GM12878 (cell line): ENCODE results near the gene ERBB3. TPM values are rescaled to one million over a fixed set of nuclear protein-coding genes. Genes with fewer than 3 reads are reported as not detected.

Experiments
- ATF7 ChIP-seq: fragments of 450-650 bp; IDR thresholded peaks from 2 replicates; pipeline ENCODE4 v1.6.1; 2016; ENCODE audit warnings: low read depth, mild to moderate bottlenecking
- CHD2 ChIP-seq: IDR thresholded peaks from 2 replicates; pipeline ENCODE4 v1.6.1; 2011; ENCODE audit warnings: low read depth, low read length, improper control_type of control experiment, borderline replicate concordance
- EED ChIP-seq: sonication (generic); IDR thresholded peaks from 2 replicates; pipeline ENCODE4 v1.6.1; 2016; ENCODE audit warnings: antibody characterized with exemption, low read depth
- FOXM1 ChIP-seq: IDR thresholded peaks from 2 replicates; pipeline ENCODE4 v1.6.1; 2012; ENCODE audit warnings: low read depth, mild to moderate bottlenecking, inconsistent platforms, low read length, moderate library complexity
- HDGF ChIP-seq: fragments of 450-650 bp; IDR thresholded peaks from 2 replicates; pipeline ENCODE4 v1.6.1; 2016; ENCODE audit warnings: antibody characterized with exemption
- IKZF2 ChIP-seq, 2 experiments: fragments of 450-650 bp; IDR thresholded peaks; 2 replicates each; pipeline ENCODE4 v1.6.1; 2017; ENCODE audit warnings: mild to moderate bottlenecking in 2 of 2, moderate library complexity in 2 of 2
- JUNB ChIP-seq: IDR thresholded peaks from 2 replicates; pipeline ENCODE4 v1.6.1; 2016; ENCODE audit warnings: antibody characterized with exemption, mild to moderate bottlenecking
- NBN ChIP-seq: fragments of 450-650 bp; IDR thresholded peaks from 2 replicates; pipeline ENCODE4 v1.6.1; 2016
- NFIC ChIP-seq: IDR thresholded peaks from 2 replicates; pipeline ENCODE4 v1.6.1; 2012; ENCODE audit warnings: low read depth, mild to moderate bottlenecking, inconsistent platforms, low read length, moderate library complexity
- NFXL1 ChIP-seq: fragments of 450-650 bp; IDR thresholded peaks from 2 replicates; pipeline ENCODE4 v1.6.1; 2017; ENCODE audit warnings: antibody characterized with exemption, mild to moderate bottlenecking, borderline replicate concordance
- NFYB ChIP-seq: IDR thresholded peaks from 2 replicates; pipeline ENCODE4 v1.6.1; 2011; ENCODE audit warnings: low read depth, mild to moderate bottlenecking, low read length, improper control_type of control experiment, moderate library complexity; ENCODE audit not compliant: insufficient read depth
- POLR2A ChIP-seq: IDR thresholded peaks from 2 replicates; pipeline ENCODE4 v1.6.1; 2011; ENCODE audit warnings: low read depth, mild to moderate bottlenecking, low read length
- RAD21 ChIP-seq: IDR thresholded peaks from 2 replicates; pipeline ENCODE4 v1.6.1; 2011; ENCODE audit warnings: mild to moderate bottlenecking, low read depth, low read length, moderate library complexity; ENCODE audit not compliant: insufficient read depth
- RBBP5 ChIP-seq: fragments of 200-600 bp; sonication (generic); conservative IDR thresholded peaks from 2 replicates; pipeline ENCODE4 v1.6.1; 2016
- SMARCA5 ChIP-seq: fragments of 450-650 bp; IDR thresholded peaks from 2 replicates; pipeline ENCODE4 v1.6.1; 2017; ENCODE audit warnings: mild to moderate bottlenecking
- TAF1 ChIP-seq: IDR thresholded peaks from 2 replicates; pipeline ENCODE4 v1.6.1; 2011; ENCODE audit warnings: mild to moderate bottlenecking, low read depth, low read length, borderline replicate concordance
- TCF3 ChIP-seq: IDR thresholded peaks from 2 replicates; pipeline ENCODE4 v1.6.1; 2012; ENCODE audit warnings: low read depth, mild to moderate bottlenecking, low read length, borderline replicate concordance; ENCODE audit not compliant: insufficient read depth
- ZBED1 ChIP-seq: IDR thresholded peaks from 2 replicates; pipeline ENCODE4 v1.6.1; 2016; ENCODE audit warnings: borderline replicate concordance
- polyA plus RNA-seq, 11 experiments: library from polyadenylated mRNA; depleted of rRNA in 4 of 11; unstranded in 6 of 11; stranded (reverse) in 5 of 11; fragments of >200 nt; fragmentation: Nextera tagmentation in 4 of 11; fragmentation: Illumina TruSeq in 1 of 11; extraction: Ambion mirVana in 4 of 11; extraction: Trizol in 1 of 11; gene quantifications; 1 replicate in 1 of 11; 2 replicates in 10 of 11; pipeline versions ENCODE4 v1.2.1 to v1.2.3, GENCODE V29; 2011 to 2016; ENCODE audit warnings: inconsistent platforms in 2 of 11, missing spikeins in 2 of 11, low read depth in 1 of 11
- total RNA-seq, 4 experiments: library from RNA; depleted of rRNA in 3 of 4; stranded (reverse); fragments of >200 nt in 3 of 4; fragmentation: Illumina TruSeq in 1 of 4; extraction: Trizol in 1 of 4; gene quantifications; 2 replicates each; pipeline versions ENCODE4 v1.2.1 to v1.2.3, GENCODE V29; 2013 to 2021
- TF ChIP-seq, protein P1 (sequence below): fragments of 450-650 bp; IDR thresholded peaks from 2 replicates; pipeline ENCODE4 v1.6.1; 2016; ENCODE audit warnings: mild to moderate bottlenecking, moderate library complexity, borderline replicate concordance
- TF ChIP-seq, protein P2 (sequence below): IDR thresholded peaks from 2 replicates; pipeline ENCODE4 v1.6.1; 2012; ENCODE audit warnings: low read depth, low read length, improper control_type of control experiment
- TF ChIP-seq, protein P3 (sequence below): fragments of 450-650 bp; IDR thresholded peaks from 2 replicates; pipeline ENCODE4 v1.6.1; 2017; ENCODE audit warnings: mild to moderate bottlenecking, low read depth, inconsistent platforms; ENCODE audit not compliant: poor library complexity, severe bottlenecking
- TF ChIP-seq, protein P4 (sequence below): IDR thresholded peaks from 2 replicates; pipeline ENCODE4 v1.6.1; 2012; ENCODE audit warnings: low read depth, low read length, improper control_type of control experiment
- TF ChIP-seq, protein P5 (sequence below): fragments of 450-650 bp; IDR thresholded peaks from 2 replicates; pipeline ENCODE4 v1.6.1; 2017; ENCODE audit warnings: borderline replicate concordance

ERBB3 gene
- total and polyA plus RNA-seq, 10 of the 15 experiments (the other 5 are each of a cell fraction or from before 2014, with no cell fraction given), result 0.03 to 0.72 (median 0.04) TPM; not detected in 5

DNA sequence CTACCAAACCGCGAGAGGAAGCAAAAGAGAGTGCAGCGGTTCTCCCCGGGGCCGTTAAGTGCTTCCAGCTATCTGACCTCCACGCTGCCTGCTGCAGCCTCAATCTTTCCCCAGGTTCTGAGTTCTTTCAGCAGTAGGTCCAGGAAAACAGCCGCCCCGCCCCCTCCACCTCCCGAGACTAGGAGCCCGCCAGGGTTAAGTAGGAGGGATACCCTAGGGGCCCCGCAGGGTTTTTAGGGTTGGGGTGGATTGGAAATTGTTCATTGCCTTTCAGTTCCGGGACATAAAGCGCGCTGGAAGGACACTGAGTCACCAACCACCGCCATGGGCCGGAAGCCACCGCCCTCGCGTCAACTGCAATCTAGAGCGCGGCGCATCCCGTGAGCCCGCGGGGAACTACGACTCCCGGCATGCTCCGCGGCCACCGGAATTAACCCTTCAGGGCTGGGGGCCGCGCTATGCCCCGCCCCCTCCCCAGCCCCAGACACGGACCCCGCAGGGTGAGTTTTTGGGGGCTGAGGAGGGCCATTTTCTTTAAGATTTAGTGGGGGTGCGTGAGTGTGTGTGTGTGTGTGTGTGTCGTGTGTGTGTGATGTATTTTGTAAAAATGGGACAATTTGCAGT, 72.3 kb downstream of the ERBB3 start, which contains the start of gene MYL6B (continued):
- TF ChIP-seq JUNB (peak; percentile 22; the same call in 1 of the 2 replicates), CHD2 (peak; percentile 84), TAF1 (0 out of 2 replicates have a peak, but pooled peaks have one; percentile 49), NFXL1 (no peak), ZBED1 (no peak), ATF7 (peak; percentile 27; the same call in 1 of the 2 replicates), EED (0 out of 2 replicates have a peak, but pooled peaks have one; percentile 8), HDGF (0 out of 2 replicates have a peak, but pooled peaks have one; percentile 32), RAD21 (no peak), NFYB (no peak), NBN (0 out of 2 replicates have a peak, but pooled peaks have one; percentile 75), SMARCA5 (peak; percentile 6; the same call in 1 of the 2 replicates), TCF3 (0 out of 2 replicates have a peak, but pooled peaks have one; percentile 27), RBBP5 (no peak), NFIC (no peak), FOXM1 (no peak), POLR2A (peak; percentile 93), IKZF2 (IDR thresholded peaks at IDR 0.05) (peak in 1 of 2 experiments; percentile 40; a peak in 1 of 4 replicates)
- TF ChIP-seq, protein P1, sequence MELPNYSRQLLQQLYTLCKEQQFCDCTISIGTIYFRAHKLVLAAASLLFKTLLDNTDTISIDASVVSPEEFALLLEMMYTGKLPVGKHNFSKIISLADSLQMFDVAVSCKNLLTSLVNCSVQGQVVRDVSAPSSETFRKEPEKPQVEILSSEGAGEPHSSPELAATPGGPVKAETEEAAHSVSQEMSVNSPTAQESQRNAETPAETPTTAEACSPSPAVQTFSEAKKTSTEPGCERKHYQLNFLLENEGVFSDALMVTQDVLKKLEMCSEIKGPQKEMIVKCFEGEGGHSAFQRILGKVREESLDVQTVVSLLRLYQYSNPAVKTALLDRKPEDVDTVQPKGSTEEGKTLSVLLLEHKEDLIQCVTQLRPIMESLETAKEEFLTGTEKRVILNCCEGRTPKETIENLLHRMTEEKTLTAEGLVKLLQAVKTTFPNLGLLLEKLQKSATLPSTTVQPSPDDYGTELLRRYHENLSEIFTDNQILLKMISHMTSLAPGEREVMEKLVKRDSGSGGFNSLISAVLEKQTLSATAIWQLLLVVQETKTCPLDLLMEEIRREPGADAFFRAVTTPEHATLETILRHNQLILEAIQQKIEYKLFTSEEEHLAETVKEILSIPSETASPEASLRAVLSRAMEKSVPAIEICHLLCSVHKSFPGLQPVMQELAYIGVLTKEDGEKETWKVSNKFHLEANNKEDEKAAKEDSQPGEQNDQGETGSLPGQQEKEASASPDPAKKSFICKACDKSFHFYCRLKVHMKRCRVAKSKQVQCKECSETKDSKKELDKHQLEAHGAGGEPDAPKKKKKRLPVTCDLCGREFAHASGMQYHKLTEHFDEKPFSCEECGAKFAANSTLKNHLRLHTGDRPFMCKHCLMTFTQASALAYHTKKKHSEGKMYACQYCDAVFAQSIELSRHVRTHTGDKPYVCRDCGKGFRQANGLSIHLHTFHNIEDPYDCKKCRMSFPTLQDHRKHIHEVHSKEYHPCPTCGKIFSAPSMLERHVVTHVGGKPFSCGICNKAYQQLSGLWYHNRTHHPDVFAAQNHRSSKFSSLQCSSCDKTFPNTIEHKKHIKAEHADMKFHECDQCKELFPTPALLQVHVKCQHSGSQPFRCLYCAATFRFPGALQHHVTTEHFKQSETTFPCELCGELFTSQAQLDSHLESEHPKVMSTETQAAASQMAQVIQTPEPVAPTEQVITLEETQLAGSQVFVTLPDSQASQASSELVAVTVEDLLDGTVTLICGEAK, result peak; percentile 85
- TF ChIP-seq, protein P2, sequence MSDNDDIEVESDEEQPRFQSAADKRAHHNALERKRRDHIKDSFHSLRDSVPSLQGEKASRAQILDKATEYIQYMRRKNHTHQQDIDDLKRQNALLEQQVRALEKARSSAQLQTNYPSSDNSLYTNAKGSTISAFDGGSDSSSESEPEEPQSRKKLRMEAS, result 0 out of 2 replicates have a peak, but pooled peaks have one; percentile 37
- TF ChIP-seq, protein P3, sequence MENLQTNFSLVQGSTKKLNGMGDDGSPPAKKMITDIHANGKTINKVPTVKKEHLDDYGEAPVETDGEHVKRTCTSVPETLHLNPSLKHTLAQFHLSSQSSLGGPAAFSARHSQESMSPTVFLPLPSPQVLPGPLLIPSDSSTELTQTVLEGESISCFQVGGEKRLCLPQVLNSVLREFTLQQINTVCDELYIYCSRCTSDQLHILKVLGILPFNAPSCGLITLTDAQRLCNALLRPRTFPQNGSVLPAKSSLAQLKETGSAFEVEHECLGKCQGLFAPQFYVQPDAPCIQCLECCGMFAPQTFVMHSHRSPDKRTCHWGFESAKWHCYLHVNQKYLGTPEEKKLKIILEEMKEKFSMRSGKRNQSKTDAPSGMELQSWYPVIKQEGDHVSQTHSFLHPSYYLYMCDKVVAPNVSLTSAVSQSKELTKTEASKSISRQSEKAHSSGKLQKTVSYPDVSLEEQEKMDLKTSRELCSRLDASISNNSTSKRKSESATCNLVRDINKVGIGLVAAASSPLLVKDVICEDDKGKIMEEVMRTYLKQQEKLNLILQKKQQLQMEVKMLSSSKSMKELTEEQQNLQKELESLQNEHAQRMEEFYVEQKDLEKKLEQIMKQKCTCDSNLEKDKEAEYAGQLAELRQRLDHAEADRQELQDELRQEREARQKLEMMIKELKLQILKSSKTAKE, result peak; percentile 30
- TF ChIP-seq, protein P4, sequence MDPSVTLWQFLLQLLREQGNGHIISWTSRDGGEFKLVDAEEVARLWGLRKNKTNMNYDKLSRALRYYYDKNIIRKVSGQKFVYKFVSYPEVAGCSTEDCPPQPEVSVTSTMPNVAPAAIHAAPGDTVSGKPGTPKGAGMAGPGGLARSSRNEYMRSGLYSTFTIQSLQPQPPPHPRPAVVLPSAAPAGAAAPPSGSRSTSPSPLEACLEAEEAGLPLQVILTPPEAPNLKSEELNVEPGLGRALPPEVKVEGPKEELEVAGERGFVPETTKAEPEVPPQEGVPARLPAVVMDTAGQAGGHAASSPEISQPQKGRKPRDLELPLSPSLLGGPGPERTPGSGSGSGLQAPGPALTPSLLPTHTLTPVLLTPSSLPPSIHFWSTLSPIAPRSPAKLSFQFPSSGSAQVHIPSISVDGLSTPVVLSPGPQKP, result peak; percentile 81
- TF ChIP-seq, protein P5, sequence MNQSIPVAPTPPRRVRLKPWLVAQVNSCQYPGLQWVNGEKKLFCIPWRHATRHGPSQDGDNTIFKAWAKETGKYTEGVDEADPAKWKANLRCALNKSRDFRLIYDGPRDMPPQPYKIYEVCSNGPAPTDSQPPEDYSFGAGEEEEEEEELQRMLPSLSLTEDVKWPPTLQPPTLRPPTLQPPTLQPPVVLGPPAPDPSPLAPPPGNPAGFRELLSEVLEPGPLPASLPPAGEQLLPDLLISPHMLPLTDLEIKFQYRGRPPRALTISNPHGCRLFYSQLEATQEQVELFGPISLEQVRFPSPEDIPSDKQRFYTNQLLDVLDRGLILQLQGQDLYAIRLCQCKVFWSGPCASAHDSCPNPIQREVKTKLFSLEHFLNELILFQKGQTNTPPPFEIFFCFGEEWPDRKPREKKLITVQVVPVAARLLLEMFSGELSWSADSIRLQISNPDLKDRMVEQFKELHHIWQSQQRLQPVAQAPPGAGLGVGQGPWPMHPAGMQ, result no peak
